Colonic mucosa (tissue), 4 donors: ENCODE results near the gene NARS2. TPM values are rescaled to one million over a fixed set of nuclear protein-coding genes. Genes with fewer than 3 reads are reported as not detected.

ENCODE experiments used
- DNase-seq: peaks from one replicate; pipeline ENCODE4 v3.0.0-alpha.2; 2020
- H3K27ac ChIP-seq: fragments of 200-600 bp; one replicate; pipeline ENCODE4 v1.8.0; 2021
- H3K27me3 ChIP-seq: fragments of 200-600 bp; one replicate; pipeline ENCODE4 v1.8.0; 2021
- H3K36me3 ChIP-seq: fragments of 200-600 bp; one replicate; pipeline ENCODE4 v1.8.0; 2021
- H3K4me1 ChIP-seq: fragments of 200-600 bp; one replicate; pipeline ENCODE4 v1.8.0; 2021; ENCODE audit warnings: mild to moderate bottlenecking
- H3K4me3 ChIP-seq: fragments of 200-600 bp; one replicate; pipeline ENCODE4 v1.8.0; 2021
- H3K9ac ChIP-seq, 2 donors: one replicate each; pipeline ENCODE4 v1.7.0; 2013; ENCODE audit warnings: control low read depth in 2 of 2, low read depth in 2 of 2, low read length in 2 of 2
- H3K9me3 ChIP-seq: fragments of 200-600 bp; one replicate; pipeline ENCODE4 v1.8.0; 2021
- intact Hi-C: fragments of 100-400 bp; cut with DNase I; formaldehyde crosslinking; loops from one replicate; pipeline ENCODE4 v1.14.1; 2022
- total RNA-seq, 2 donors: library from RNA; stranded (reverse); fragmentation: NEBNext Ultra II Directional in 1 of 2; extraction: Animal tissue kit (Norgen Biotek cat#: 25700) in 1 of 2; gene quantifications; one replicate each; pipeline ENCODE4 v1.2.1, GENCODE V29; 2021
- TF ChIP-seq, protein P1 (sequence below): fragments of 200-600 bp; IDR thresholded peaks from one replicate; pipeline ENCODE4 v1.8.0; 2022; ENCODE audit warnings: antibody characterized with exemption, mild to moderate bottlenecking
- donor health status: healthy.
- donor health status: DM: no; HTN: no; CAD: no.
- donor health status: DM: no; HTN: no; CAD: no.

The NARS2 gene
- total RNA-seq, 2 donors from 2014 or later, result 15.0 to 23.7 TPM

DNA sequence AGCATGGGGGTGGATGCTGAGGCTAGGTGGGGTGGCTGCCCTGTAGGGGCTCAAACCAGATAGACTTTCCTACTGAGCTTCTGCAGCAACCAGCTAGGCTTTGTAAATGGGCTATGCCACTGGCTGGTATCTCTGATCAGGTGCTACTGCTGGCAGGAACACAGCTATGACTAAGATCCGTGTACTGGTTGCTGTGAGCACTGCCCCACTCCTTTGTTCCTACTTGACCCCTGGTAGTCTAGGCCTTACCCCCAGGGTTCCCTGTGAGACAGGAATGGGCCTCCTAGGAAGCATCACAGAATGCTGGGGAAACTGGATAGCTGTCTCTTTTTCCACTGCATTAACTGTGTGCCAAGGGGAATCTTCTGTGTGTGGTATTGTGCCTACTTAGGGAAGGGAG, 98.6 kb downstream of the NARS2 start:
- Histone ChIP-seq H3K36me3 (no peaks in the 10 kb centered on the region), H3K4me3 (no peak overlapping the region), H3K9ac (no peak overlapping the region), H3K27ac (no peak overlapping the region), H3K27me3 (no peaks in the 10 kb centered on the region), H3K9me3 (no peaks in the 10 kb centered on the region), H3K4me1 (no peaks in the 10 kb centered on the region)
- intact Hi-C loops, result no loop called here
- TF ChIP-seq, protein P1, sequence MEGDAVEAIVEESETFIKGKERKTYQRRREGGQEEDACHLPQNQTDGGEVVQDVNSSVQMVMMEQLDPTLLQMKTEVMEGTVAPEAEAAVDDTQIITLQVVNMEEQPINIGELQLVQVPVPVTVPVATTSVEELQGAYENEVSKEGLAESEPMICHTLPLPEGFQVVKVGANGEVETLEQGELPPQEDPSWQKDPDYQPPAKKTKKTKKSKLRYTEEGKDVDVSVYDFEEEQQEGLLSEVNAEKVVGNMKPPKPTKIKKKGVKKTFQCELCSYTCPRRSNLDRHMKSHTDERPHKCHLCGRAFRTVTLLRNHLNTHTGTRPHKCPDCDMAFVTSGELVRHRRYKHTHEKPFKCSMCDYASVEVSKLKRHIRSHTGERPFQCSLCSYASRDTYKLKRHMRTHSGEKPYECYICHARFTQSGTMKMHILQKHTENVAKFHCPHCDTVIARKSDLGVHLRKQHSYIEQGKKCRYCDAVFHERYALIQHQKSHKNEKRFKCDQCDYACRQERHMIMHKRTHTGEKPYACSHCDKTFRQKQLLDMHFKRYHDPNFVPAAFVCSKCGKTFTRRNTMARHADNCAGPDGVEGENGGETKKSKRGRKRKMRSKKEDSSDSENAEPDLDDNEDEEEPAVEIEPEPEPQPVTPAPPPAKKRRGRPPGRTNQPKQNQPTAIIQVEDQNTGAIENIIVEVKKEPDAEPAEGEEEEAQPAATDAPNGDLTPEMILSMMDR, result no peak
- DNase-seq, result no peak

DNA sequence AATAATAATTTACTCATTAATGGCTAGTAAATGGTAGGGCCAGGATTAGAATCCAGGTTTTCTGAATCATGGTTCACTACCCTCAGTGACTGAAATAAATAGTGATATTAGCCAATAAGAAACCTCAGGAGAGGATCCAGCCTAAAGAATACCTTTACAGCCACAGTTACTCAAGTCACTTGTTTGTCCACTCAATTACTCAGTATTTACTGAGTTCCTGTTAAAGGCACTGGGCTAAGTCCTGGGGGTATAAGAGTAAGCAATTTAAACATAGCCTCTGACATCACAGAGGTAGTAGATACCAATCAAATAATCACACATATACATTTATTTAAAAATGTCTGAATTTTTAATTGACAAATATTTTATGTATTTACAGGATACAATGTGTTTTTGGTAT, 100.2 kb downstream of the NARS2 start:
- H3K27me3 ChIP-seq, result no peaks in the 10 kb centered on the region
- DNase-seq, result no peak
- TF ChIP-seq, protein P1, result no peak
- intact Hi-C loops, result no loop called here
- H3K9me3 ChIP-seq, result no peaks in the 10 kb centered on the region
- no peaks in the 10 kb centered on the region for H3K36me3 ChIP-seq
- no peaks in the 10 kb centered on the region for H3K4me1 ChIP-seq
- no peak overlapping the region for H3K4me3 ChIP-seq
- H3K27ac ChIP-seq, result no peak overlapping the region
- no peak overlapping the region for H3K9ac ChIP-seq

DNA sequence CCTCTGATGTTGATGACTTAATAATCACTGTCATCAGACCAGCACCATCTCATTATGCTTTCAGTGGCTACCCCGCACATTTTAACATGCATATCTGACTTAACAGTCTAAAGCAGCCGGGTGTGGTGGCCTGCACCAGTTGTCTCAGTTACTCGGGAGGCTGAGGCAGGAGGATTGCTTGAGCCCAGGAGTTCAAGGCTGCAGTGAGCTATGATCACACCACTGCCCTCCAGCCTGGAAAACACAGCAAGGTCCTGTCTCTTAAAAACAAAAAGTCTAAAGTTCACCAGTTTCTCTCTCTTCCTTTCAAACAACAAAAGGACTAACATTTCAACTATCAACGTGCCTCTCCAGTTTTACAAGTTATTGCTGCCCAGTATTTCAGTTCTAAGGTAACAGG, 101.8 kb downstream of the NARS2 start:
- Histone ChIP-seq H3K9ac (no peak overlapping the region), H3K9me3 (no peaks in the 10 kb centered on the region), H3K4me1 (no peaks in the 10 kb centered on the region), H3K4me3 (no peak overlapping the region), H3K27me3 (no peaks in the 10 kb centered on the region), H3K27ac (no peak overlapping the region), H3K36me3 (no peaks in the 10 kb centered on the region)
- no peak for DNase-seq
- intact Hi-C loops, result no loop called here
- TF ChIP-seq, protein P1, result no peak

DNA sequence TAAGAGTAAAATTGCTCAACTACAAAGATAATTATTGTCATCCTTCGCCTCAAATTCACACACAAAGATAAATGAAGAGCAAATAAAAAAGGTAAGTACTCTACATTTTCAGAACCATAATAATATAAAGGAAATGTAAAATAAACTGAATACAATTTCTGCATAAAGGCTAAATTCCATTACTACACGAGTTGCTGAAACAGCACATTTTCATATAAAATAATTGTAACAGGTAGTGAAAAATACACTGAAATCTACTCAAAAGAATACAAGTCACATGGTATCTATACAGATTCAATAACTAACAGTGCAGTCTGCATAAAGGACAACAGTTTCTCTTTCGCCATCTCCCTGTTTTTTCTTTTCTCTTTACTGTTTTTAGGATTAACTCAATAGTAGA, 102.3 kb downstream of the NARS2 start:
- Histone ChIP-seq H3K36me3 (no peaks in the 10 kb centered on the region), H3K27me3 (no peaks in the 10 kb centered on the region), H3K9ac (no peak overlapping the region), H3K27ac (no peak overlapping the region), H3K4me3 (no peak overlapping the region), H3K9me3 (no peaks in the 10 kb centered on the region), H3K4me1 (no peaks in the 10 kb centered on the region)
- intact Hi-C loops, result no loop called here
- TF ChIP-seq, protein P1, result no peak
- no peak for DNase-seq

DNA sequence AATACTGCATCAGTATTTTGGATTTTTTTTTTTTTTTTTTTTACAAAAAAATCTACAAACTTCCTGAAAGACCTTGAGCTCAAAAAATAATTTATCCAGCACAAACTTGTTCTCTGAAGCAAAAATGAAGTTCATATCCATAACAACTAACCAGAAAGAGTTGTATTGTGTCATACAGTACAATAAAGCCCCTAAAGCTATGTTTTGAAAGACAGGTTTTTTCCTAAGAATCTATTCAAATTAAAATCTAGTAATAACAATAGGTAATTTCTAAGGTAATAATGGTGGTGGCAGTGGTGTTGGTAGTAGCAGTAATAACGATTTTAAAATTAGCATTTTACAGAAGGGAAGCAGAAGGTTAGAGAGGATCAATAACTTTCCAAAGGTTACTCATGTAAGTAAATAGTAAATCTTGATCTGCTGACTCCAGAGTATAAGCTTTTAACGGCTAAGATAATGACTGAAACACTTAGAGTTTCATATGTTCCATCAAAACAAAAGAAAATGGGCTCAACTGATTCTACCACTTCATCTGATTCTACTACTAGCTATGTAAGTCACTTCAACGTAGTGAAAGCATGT, 103.7 kb downstream of the NARS2 start:
- H3K36me3 ChIP-seq, result no peaks in the 10 kb centered on the region
- H3K9ac ChIP-seq, result no peak overlapping the region
- no peak for DNase-seq
- intact Hi-C loops, result no loop called here
- TF ChIP-seq, protein P1, result no peak
- H3K9me3 ChIP-seq, result no peaks in the 10 kb centered on the region
- no peak overlapping the region for H3K27ac ChIP-seq
- H3K4me1 ChIP-seq, result no peaks in the 10 kb centered on the region
- H3K27me3 ChIP-seq, result no peaks in the 10 kb centered on the region
- H3K4me3 ChIP-seq, result no peak overlapping the region
